ENCODE results near the gene VTA1. TPM values are rescaled to one million over a fixed set of nuclear protein-coding genes. Genes with fewer than 3 reads are reported as not detected.

VTA1 gene
- total and polyA plus RNA-seq, 2 of the 13 experiments (the other 11 are each of a cell fraction or from before 2014, with no cell fraction given) = 70.7 to 89.1 TPM

- no peaks in the 10 kb centered on the region for H3K36me3 ChIP-seq (replicated peaks in 1 of 2; ENCODE audit: control insufficient read depth in 1 of 2, insufficient read depth in 2 of 2, low read length in 2 of 2)
- ATAC-seq (no peak), DNase-seq (ENCODE audit: low spot score) (no peak), FAIRE-seq (no peak)
- TF ChIP-seq NFKBIZ (CRISPR knock-in tag; IDR thresholded peaks at IDR 0.05) (no peak), HES4 (CRISPR knock-in tag; IDR thresholded peaks at IDR 0.05; ENCODE audit: borderline replicate concordance) (no peak), ZBTB8A (CRISPR knock-in tag; IDR thresholded peaks at IDR 0.05; ENCODE audit: borderline replicate concordance, low read depth) (no peak), ZFP36 (IDR thresholded peaks at IDR 0.05; ENCODE audit: borderline replicate concordance, low read depth, low read length, partially characterized antibody) (no peak), ATF7-NPFF (CRISPR knock-in tag; IDR thresholded peaks at IDR 0.05; ENCODE audit: low read depth) (no peak), MTA1 (CRISPR knock-in tag; IDR thresholded peaks at IDR 0.05; ENCODE audit: borderline replicate concordance) (no peak), ZNF362 (CRISPR knock-in tag; IDR thresholded peaks at IDR 0.05; ENCODE audit: borderline replicate concordance) (no peak), NFRKB (IDR thresholded peaks at IDR 0.05) (no peak), ASH2L (IDR thresholded peaks at IDR 0.05; ENCODE audit: insufficient read length, low read depth, low read length) (no peak), ZSCAN12 (CRISPR knock-in tag; IDR thresholded peaks at IDR 0.05) (no peak), ZNF563 (CRISPR knock-in tag; IDR thresholded peaks at IDR 0.05) (no peak), ZNF790 (CRISPR knock-in tag; IDR thresholded peaks at IDR 0.05; ENCODE audit: borderline replicate concordance) (no peak), CERS6 (CRISPR knock-in tag; IDR thresholded peaks at IDR 0.05) (no peak), FLYWCH1 (CRISPR knock-in tag; IDR thresholded peaks at IDR 0.05) (no peak), ZNF619 (CRISPR knock-in tag; IDR thresholded peaks at IDR 0.05) (no peak), NRL (CRISPR knock-in tag; IDR thresholded peaks at IDR 0.05; ENCODE audit: borderline replicate concordance) (no peak)
- H3K9ac ChIP-seq (ENCODE audit: insufficient read depth, low read depth, low read length) = no peak within 1 kb of the TSS
- WGBS (ENCODE audit: low lambda C conversion rate) = 0% methylated on average over 1 of the region's 1 CpG
- intact Hi-C loops (cut with micrococcal nuclease; ENCODE audit: unreplicated experiment) (no loop called here), in situ Hi-C loops (cut with HindIII; ENCODE audit: extremely low pct_ligation_motif_present, low pct_unique_long_range_greater_than_20kb) (no loop called here)
- no peak within 1 kb of the TSS for H2AFZ ChIP-seq (ENCODE audit: low read length)
- H3K4me3 ChIP-seq (replicated peaks in 1 of 3; ENCODE audit: insufficient read depth in 1 of 3, low read depth in 2 of 3, low read length in 3 of 3) = no peak within 1 kb of the TSS
- BruUV-seq (replicated peaks) = no TSS peak
- H3K27me3 ChIP-seq (ENCODE audit: control insufficient read depth in 1 of 2, insufficient read depth in 2 of 2, low read length in 2 of 2) = no peaks in the 10 kb centered on the region
- H4K20me1 ChIP-seq (ENCODE audit: insufficient read depth, low read length) = no peaks in the 10 kb centered on the region
- no peaks in the 10 kb centered on the region for H3K79me2 ChIP-seq (ENCODE audit: insufficient read depth, low read length)
- ChIA-PET CTCF (ENCODE audit: low intra/inter-chr PET ratio, low total read pairs) (no interaction called here), POLR2A (no interaction called here)
- 0 out of 2 replicates have a peak, but pooled peaks cover 6% of the 10 kb centered on the region for H3K4me1 ChIP-seq (ENCODE audit: insufficient read depth, low read length)
- H3K4me2 ChIP-seq (ENCODE audit: low read depth, low read length) = no peak within 1 kb of the TSS
- H3K9me3 ChIP-seq (ENCODE audit: low read length) = no peaks in the 10 kb centered on the region
- no peak within 1 kb of the TSS for H3K27ac ChIP-seq (ENCODE audit: extremely low read length, insufficient read depth, low read length)
Measured at GRCh38 chr6:142132625-142133024, 14.4 kb upstream of the VTA1 start, which contains the start of gene GJE1. TSS of gene GJE1 (plus strand) at chr6:142132925. CDS start at chr6:142133159, 234 bp downstream.

Data from HepG2 (cell line).